Endometrial microvascular endothelial cells (primary cell): ENCODE results near the gene LIM2. TPM values are rescaled to one million over a fixed set of nuclear protein-coding genes. Genes with fewer than 3 reads are reported as not detected.

Experiments
- in situ Hi-C: cut with HindIII; loops from 2 replicates; pipeline ENCODE4 v1.10.0; 2017; ENCODE audit warnings: low sequenced_read_pairs, low pct_unique_long_range_greater_than_20kb; ENCODE audit errors: inconsistent ontology term
- total RNA-seq: library from RNA; depleted of rRNA; stranded (reverse); fragments of >200 nt; gene quantifications from one replicate; pipeline ENCODE4 v1.2.3, GENCODE V29; 2015; ENCODE audit errors: inconsistent ontology term

LIM2 gene
- total RNA-seq, 1 donor from 2014 or later, result not detected

DNA sequence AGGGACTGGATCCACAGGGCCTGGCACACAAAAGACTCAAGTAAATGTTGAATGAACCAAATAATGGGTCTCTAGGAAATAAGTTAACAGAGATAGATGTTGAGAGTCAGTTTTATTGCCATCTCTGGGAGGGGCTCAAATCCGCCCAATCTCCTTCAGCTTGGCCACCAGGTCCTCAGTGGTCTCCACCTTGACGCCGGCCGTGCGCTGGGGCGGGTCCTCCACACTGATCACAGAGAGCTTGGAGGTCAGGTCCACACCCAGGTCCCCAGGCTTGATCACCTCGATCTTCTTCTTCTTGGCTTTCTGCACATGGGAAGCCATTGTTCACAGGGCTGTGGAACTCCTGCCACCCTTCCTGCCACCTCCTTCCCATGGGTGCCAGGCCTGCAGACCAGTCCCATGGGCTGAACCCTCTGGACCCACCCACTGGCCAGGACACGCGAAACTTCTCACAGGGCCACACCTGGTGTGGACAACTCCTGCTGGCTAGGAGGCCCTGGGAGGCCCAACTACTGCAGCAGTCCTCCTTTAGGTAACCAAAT is 42.6 kb downstream of the LIM2 start:
- in situ Hi-C loops, result no loop called here

DNA sequence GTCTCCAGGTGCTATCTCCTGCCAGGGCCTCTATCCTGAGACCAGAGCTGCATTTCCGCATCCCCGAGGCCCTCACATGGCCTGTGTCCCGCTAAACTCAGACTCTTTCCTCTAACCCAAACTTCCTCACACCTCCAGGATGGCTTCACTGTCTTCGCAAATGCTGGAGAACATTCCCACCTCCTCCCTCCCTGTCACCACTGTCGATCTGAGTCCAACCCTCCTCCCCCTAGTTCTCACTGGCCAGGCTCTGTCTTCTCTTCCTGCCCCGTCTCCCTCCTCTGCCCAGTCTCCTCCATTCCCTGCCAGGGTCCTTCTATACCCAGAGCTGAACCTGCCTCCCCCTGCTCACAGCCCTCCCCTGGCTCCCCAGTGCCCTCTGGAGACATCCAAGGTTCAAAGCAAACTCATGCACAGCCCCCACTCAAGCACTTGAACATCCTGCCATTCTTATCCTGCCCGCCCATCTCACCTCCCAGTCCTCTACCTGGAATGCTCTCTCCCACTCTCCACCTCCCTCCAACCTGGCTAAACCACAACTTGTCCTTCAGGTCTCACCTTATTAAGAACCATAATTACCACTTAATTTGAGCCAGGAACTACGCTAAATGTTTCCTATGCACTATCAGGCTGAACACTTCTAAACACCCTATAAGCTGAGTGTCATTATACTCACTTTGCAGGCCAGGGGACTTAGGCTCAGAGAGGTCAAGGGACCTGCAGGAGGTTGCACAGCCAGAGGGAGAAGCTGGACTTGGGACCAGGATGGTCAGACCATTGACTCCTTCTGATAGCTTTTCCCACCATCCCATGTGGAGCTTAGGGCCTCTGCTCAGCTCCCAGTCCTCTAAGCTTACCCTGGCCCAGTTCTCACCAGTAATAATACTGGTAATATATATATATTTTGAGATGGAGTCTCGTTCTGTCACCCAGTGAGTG is 44.9 kb downstream of the LIM2 start:
- in situ Hi-C loops, result no loop called here

DNA sequence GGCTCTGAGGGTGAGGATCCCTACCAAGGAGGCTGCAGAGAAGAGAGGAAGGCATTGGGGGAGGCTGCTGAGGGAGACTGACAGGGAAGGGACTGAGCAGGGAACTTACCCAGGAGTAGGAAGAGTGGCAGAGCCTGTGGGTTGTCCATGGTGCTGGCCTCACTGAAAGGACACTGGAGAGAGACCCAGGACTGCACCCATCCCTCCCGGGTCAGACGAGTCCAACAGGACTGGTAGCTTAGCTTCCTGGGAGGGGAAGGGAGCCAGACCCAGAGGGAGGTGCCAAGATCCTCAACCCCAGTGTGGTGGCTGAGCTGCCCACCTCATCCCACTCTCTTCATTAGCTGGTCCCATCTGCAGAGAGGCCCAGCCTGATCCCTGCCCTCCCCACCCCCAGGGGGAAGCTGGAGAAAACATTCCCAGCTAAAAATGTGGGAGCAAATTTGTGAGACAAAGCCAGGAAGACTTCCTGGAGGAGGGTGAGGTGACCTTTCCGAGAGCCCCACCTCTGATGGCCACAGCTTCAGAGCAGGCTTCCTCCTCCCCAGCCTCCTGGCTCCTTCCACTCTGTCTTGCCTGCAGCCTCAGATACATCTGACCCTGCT is 45.7 kb downstream of the LIM2 start, which contains the start of gene VSIG10L:
Gene VSIG10L (minus strand): TSS at position 164 of the 605 bp plus-strand sequence. CDS start 15 bp downstream, at position 149.
- in situ Hi-C loops, result no loop called here

DNA sequence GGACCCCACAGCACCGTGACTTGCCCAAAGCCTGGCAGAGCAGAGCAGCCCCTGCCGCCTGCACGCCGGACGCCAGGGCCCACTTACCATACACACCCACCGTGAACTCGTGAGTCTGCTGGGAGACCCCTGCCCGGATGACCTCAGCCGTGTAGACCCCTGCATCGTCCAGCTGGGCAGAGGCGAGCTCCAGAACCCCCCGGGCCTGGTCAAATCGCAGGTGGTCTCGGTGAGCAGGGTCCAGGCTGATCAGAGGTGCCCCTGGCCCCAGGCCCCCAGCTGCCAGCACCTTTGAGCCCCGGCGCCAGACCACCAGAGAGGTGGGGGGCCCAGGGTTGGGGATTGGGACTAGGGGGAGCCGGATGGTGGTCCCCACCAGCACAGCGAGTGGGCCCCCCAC is 46.7 kb downstream of the LIM2 start:
- in situ Hi-C loops, result no loop called here

DNA sequence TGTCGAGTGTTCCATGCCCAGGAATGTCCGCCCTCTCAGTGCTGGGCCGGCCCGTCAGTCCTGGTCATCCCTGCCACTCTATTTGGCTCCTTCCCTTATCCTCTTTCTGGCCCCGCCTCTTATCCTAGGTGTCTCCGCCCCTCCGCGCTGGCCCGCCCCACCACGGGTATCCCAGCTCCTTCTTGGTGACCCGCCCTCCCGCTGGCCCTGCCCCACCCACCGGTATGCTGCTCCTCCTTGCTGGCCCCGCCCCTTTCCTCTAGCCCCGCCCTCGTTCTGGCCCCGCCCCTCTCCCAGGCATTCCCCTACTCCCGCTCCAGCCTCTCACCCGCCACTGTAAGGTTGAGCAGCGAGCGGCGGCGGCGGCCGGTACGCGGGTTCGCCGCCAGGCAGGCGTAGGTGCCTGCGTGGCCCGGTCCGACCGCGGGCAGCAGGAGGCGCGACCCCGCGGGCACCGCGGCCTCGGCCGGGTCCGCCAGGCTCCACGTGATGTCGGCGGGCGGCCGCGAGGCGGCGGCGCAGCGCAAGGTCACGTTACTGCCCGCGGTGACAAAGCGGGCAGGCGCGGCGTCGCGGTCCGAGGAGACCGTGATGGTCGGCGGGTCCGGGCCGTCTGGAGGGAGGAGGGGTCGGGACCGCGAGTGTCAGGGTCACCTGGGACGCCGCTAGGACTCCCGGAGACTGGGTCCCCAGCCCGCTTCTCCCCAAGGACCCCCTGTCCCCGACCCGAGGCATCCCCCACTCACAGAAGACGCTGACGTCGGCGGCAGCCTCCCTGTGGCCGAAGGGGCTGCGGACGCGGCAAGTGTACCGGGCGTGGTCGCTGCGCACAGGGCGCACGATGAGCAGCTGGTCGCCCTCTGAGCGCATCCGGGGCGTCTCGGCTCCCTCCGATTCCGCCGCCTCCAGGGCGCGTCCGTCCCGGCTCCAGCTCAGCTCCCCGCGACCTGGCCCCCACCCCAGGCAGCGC is 47.8 kb downstream of the LIM2 start:
- in situ Hi-C loops, result no loop called here

DNA sequence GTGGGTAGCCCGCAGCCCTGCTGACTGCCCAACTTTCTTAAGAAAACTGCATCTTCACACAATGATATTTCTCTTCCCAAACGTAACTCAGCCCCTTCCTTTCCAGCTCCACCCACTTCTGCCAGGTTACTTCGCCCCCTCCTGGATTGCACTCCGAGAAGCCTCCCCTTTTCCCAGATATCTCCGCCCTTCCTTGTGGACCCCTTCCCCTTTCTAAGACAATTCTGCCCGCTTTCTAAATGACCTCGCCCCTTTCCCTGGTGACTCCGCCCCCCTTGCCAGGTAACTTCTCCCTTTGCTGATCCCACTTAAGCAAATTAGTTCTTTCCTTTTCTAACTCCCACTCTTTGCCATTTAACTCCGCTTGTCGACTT is 48.5 kb downstream of the LIM2 start:
- in situ Hi-C loops, result no loop called here

DNA sequence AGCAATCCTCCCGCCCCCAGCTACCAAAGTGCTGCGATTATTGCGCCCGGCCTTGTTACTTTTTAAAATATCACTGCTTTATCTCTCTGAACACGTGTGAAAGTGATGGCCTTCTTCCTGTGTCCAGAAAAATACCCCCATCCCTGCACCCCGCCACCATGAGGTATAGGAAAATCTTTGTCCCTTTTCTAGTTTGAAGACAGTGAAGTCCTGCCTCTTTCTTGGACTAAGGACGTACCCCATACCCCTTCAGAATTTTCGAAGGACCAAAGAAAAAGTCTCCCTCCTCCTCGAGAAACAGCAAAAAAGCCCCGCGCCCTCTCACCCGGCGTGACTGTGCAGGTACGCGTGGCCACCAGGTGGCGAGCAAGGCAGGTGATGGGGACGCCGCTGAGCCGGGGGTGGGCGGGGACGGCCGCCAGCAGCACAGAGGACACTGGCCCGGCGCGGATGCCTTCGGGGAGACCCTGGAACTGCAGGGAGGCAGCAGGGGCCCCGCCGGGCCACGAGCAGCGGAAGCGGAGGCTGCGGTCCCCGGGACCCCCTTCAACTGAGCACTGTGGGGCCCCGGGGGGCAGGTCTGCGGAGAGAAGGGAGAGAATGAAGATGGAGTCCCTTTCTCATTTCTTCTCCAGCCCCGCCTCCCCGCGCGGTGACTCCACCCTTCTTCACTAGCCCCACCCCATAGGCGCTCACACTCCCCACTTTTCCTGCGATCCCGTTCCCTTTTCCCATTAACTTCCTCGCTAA is 49.0 kb downstream of the LIM2 start:
- in situ Hi-C loops, result no loop called here

DNA sequence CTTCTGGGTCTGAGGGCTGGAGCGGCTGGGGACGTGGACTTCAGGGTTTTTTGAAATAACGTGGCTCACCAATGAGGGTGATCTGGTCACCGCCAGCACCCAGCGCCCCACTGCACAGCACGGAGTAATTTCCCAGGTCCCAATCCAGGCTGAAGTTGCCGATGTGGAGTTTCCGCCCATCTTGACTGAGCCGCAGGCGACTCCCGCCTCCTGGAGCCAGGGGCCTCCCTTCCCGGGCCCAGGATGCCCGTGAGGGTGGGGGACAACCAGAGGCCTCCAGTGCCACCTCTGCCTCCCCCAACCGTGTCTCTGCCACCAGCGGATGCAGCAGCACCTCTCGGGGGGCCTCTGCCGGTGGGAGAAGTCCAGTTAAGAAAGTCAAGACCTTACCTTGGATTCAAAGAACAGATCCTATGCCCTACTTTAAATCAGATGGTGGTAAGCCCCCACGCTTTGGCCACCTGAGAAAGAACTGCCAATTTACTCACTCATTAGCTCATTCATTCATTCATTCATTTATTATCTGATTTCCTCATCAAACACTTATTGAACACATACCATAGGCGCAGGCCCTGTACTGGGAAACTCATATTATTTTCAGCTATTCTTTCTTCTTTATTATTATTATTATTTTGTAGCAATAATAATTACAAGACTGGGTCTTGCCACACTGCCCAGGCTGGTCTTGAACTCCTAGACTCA is 49.8 kb downstream of the LIM2 start:
- in situ Hi-C loops, result no loop called here

GRCh38 chr19:51337141-51337860 is 50.5 kb downstream of the LIM2 start:
- in situ Hi-C loops, result no loop called here

DNA sequence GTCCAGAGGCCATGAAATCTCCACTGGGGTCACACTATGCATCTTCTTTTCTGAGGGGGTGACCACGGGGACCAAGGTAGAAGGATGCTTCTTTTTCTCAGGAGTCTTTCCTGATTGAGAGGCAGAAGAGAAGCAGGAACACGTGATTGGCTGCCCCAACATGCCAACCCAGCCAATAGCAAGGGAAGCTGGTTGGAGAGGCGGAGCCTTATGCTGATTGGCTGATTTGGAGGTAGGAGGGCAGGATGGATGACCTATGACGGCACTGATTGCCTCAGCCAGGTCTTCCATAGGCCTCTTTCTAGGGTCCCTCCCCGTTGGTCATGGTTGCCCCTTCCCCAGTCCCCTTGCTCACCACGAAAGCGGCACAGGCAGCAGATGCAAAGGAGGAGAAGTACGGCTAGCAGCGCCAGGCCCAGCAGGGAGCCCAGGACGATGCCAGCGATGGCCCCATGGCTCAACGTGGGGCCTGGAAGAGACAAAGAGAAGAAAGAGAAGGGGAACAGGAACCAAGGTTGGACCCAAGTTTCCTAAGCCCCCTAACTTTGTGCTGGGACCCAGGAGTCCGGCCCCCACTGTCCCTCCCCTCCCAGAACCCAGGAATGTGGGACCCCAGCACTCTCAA is 53.8 kb downstream of the LIM2 start:
- in situ Hi-C loops, result no loop called here

GRCh38 chr19:51331716-51332115 is 56.1 kb downstream of the LIM2 start:
- in situ Hi-C loops, result no loop called here

DNA sequence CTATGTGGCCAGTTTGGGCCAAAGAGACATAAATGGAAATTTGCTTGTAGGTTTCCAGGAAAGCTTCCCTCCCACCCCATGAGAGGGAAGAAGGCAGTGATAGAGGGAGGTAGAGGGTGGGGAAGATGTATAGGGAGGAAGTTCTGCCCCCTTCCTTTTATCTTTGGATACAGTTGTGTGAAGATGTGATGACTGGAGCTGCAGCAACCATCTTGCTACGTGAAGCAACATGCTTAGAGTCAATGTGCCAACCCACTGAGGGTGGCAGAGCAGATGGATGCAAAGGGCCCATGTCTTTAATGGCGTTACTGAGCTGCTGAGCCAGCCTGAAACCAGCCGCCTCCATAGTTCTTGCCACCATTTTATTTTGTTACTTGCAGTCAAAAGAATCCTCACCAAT is 56.6 kb downstream of the LIM2 start:
- in situ Hi-C loops, result no loop called here

DNA sequence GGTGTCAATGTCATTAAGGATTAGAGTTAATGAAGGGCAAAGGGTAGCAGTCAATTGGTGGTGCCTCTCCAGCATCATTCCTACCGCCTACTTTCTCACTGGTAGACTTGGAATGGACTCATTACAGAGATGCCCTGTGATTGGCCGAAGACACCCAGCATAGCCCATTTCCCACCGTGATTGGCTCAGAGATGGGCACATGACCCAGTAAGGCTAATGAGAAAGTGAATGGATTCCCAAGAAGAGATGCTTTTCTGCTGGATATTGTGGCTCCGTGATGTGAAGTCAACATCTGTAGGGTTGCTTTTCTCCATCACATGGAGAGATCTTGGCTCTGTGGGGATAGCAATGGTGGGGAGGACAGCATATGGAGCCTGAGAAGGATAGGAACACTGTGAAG is 57.4 kb downstream of the LIM2 start:
- in situ Hi-C loops, result no loop called here
